MM.1S (cell line): Measurements from ENCODE around the gene TMX3.

ENCODE experiments used
- CTCF ChIP-seq: fragments of 300-600 bp; sonication (generic); IDR thresholded peaks from 2 replicates; pipeline ENCODE4 v1.5.1; 2016; ENCODE audit warnings: antibody characterized with exemption, low read length, mixed read lengths
- EZH2phosphoT487 ChIP-seq: fragments of 300-600 bp; sonication (generic); IDR thresholded peaks from 2 replicates; pipeline ENCODE4 v1.6.1; 2018; ENCODE audit warnings: antibody characterized with exemption, low read length

GRCh38 chr18:68713796-68714195, 1.1 kb downstream of the TMX3 start:
- TF ChIP-seq CTCF, result no peak
- no peak for TF ChIP-seq EZH2phosphoT487
